Panc1 (cell line): ENCODE results near the gene QKI. TPM values are rescaled to one million over a fixed set of nuclear protein-coding genes. Genes with fewer than 3 reads are reported as not detected.

Source experiments
- ATAC-seq: fragments of 200-7000 bp; cut with Tn5 transposase; 2 replicates; pipeline ENCODE4 v1.9.1; 2020; ENCODE audit warnings: mild to moderate bottlenecking, moderate library complexity
- Bru-seq: library from RNA; stranded (reverse); fragments of 400-500 nt; gene quantifications from one replicate; lab custom pipeline; 2021; lab: Mats Ljungman, UMichigan
- BruChase-seq, 2 experiments: library from RNA; stranded (reverse); fragments of 400-500 nt; gene quantifications; one replicate each; lab custom pipeline; 2021; lab: Mats Ljungman, UMichigan
- BruUV-seq: library from RNA; stranded (reverse); fragments of 400-500 nt; replicated peaks from 2 replicates; lab custom pipeline; 2021; lab: Mats Ljungman, UMichigan
- CTCF ChIA-PET: fragments of 300-600 bp; sonication (Branson Sonifier 250); formaldehyde crosslinking; loops from one replicate; lab custom pipeline; 2022; ENCODE audit warnings: antibody characterized with exemption; lab: Charles Lee
- POLR2A ChIA-PET: fragments of 300-600 bp; sonication (Branson Sonifier 250); formaldehyde crosslinking; loops from one replicate; lab custom pipeline; 2022; ENCODE audit warnings: antibody characterized with exemption; lab: Charles Lee
- DNase-seq: peaks from one replicate; pipeline ENCODE4 v3.0.0-alpha.2; 2010; ENCODE audit warnings: low read depth, low spot score
- H3K27ac ChIP-seq: 2 replicates; pipeline ENCODE4 v1.5.1; 2011; ENCODE audit warnings: mild to moderate bottlenecking, low read length, inconsistent platforms
- H3K27me3 ChIP-seq: fragments of 200-500 bp; sonication (Bioruptor generic); 2 replicates; pipeline ENCODE4 v1.6.0; 2014; ENCODE audit warnings: low read length, inconsistent platforms; ENCODE audit not compliant: control insufficient read depth, insufficient read depth
- H3K36me3 ChIP-seq: fragments of 200-500 bp; sonication (Bioruptor generic); 2 replicates; pipeline ENCODE4 v1.5.1; 2014; ENCODE audit warnings: inconsistent platforms, mild to moderate bottlenecking, low read length, moderate library complexity; ENCODE audit not compliant: control insufficient read depth, insufficient read depth
- H3K4me1 ChIP-seq: 2 replicates; pipeline ENCODE4 v1.5.1; 2011; ENCODE audit warnings: inconsistent platforms, mild to moderate bottlenecking, low read length, moderate library complexity; ENCODE audit not compliant: control insufficient read depth, insufficient read depth
- H3K4me3 ChIP-seq, 2 experiments: 2 replicates each; pipeline ENCODE4 v1.5.1; 2011 to 2012; ENCODE audit warnings: low read depth in 2 of 2, low read length in 2 of 2, mild to moderate bottlenecking in 2 of 2, inconsistent platforms in 1 of 2, moderate library complexity in 1 of 2
- H3K9me3 ChIP-seq: fragments of 200-500 bp; sonication (Bioruptor generic); 2 replicates; pipeline ENCODE4 v1.5.1; 2014; ENCODE audit warnings: low read depth, mild to moderate bottlenecking, inconsistent platforms, low read length, moderate library complexity; ENCODE audit not compliant: control insufficient read depth, insufficient read depth
- CTCF ChIP-seq: fragments of 450-650 bp; IDR thresholded peaks from 2 replicates; pipeline ENCODE4 v1.5.1; 2017; ENCODE audit warnings: mild to moderate bottlenecking
- POLR2AphosphoS5 ChIP-seq: IDR thresholded peaks from 2 replicates; pipeline ENCODE4 v1.6.1; 2012; ENCODE audit warnings: mild to moderate bottlenecking, low read depth, low read length, moderate library complexity
- REST ChIP-seq, 2 experiments: IDR thresholded peaks; 2 replicates each; pipeline ENCODE4 v1.6.1; 2011 to 2012; ENCODE audit warnings: low read depth in 2 of 2, control low read depth in 1 of 2, low read length in 1 of 2, mild to moderate bottlenecking in 1 of 2, moderate library complexity in 1 of 2; ENCODE audit not compliant: insufficient read depth in 1 of 2
- SIN3A ChIP-seq: IDR thresholded peaks from 2 replicates; pipeline ENCODE4 v1.6.1; 2012; ENCODE audit warnings: low read depth, mild to moderate bottlenecking, low read length, moderate library complexity, borderline replicate concordance; ENCODE audit not compliant: insufficient read depth
- TCF7L2 ChIP-seq: IDR thresholded peaks from 2 replicates; pipeline ENCODE4 v1.6.1; 2011; ENCODE audit warnings: mild to moderate bottlenecking, low read depth, low read length, inconsistent platforms
- in situ Hi-C: cut with HindIII; loops from 2 replicates; pipeline ENCODE4 v1.10.0; 2016; ENCODE audit warnings: low sequenced_read_pairs, low pct_unique_long_range_greater_than_20kb
- intact Hi-C: fragments of 100-400 bp; cut with micrococcal nuclease; formaldehyde crosslinking; loops from one replicate; pipeline ENCODE4 v1.10.0; 2022; ENCODE audit not compliant: unreplicated experiment
- long read RNA-seq: library from polyadenylated mRNA; unstranded; transcript quantifications from one replicate; pipeline ENCODE4 v2.0.0, GENCODE V29; 2021; ENCODE audit not compliant: unreplicated experiment
- polyA plus RNA-seq: library from polyadenylated mRNA; unstranded; fragments of >200 nt; gene quantifications from one replicate; pipeline ENCODE4 v1.2.1, GENCODE V29; 2012; ENCODE audit warnings: missing spikeins; ENCODE audit not compliant: insufficient read length
- total RNA-seq: library from RNA; stranded (reverse); gene quantifications from one replicate; pipeline ENCODE4 v1.2.1, GENCODE V29; 2021; ENCODE audit not compliant: unreplicated experiment

The QKI gene
- total RNA-seq (176 TPM), Bru-seq, nascent RNA (percentile 97 among the genes with signal in this experiment), BruChase-seq, experiment 1, labeled RNA remaining after a 2-hour chase (percentile 89 among the genes with signal in this experiment), BruChase-seq, experiment 2, labeled RNA remaining after a 6-hour chase (percentile 94 among the genes with signal in this experiment)
- polyA plus RNA-seq, result 81.4 TPM
- long read RNA-seq, full-length matches to known transcripts, result 215 of 272 reads
- long read RNA-seq, partial matches to known transcripts, result 9 of 272 reads
- long read RNA-seq, other reads (novel, unspliced or antisense), result 48 of 272 reads

GRCh38 chr6:163414117-163414945, at the start of gene QKI:
Gene QKI (plus strand): TSS chr6:163414718. CDS start chr6:163415194, 476 bp downstream.
- TF ChIP-seq REST (IDR thresholded peaks at IDR 0.05; ENCODE audit: insufficient read depth in 1 of 2, low read depth in 2 of 2, low read length in 1 of 2) (no peak), CTCF (no peak), POLR2AphosphoS5 (no peak; the same call in 1 of the 2 replicates), SIN3A (0 out of 2 replicates have a peak, but pooled peaks have one; percentile 15), TCF7L2 (no peak)
- Histone ChIP-seq H3K4me3 (peak within 1 kb of the TSS; percentile 78 to 95), H3K27me3 (no peaks in the 10 kb centered on the region), H3K27ac (peak within 1 kb of the TSS; percentile 96), H3K9me3 (no peaks in the 10 kb centered on the region), H3K4me1 (peaks cover 34% of the 10 kb centered on the region), H3K36me3 (no peaks in the 10 kb centered on the region; the same call in 1 of the 2 replicates)
- intact Hi-C loops, result loop anchor here (10.0 kb wide), 1 partner anchor 1490 kb away; no protein-coding TSS in a partner anchor
- POLR2A ChIA-PET, result no interaction called here
- no peak for DNase-seq
- in situ Hi-C loops, result no loop called here
- no TSS peak for BruUV-seq
- CTCF ChIA-PET, result no interaction called here
- peak; percentile 79 for ATAC-seq

- no peaks in the 10 kb centered on the region for H3K4me1 ChIP-seq
- ChIA-PET POLR2A (no interaction called here), CTCF (no interaction called here)
- no peak for ATAC-seq
- no TSS peak for BruUV-seq
- in situ Hi-C loops, result no loop called here
- no peaks in the 10 kb centered on the region for H3K9me3 ChIP-seq
- no peaks in the 10 kb centered on the region for H3K36me3 ChIP-seq
- no peak for TF ChIP-seq TCF7L2
- no peak for TF ChIP-seq POLR2AphosphoS5
- no peak for TF ChIP-seq SIN3A
- no peak for TF ChIP-seq CTCF
- intact Hi-C loops, result no loop called here
- H3K27me3 ChIP-seq, result no peaks in the 10 kb centered on the region
- no peak for DNase-seq
- H3K27ac ChIP-seq, result no peak overlapping the region
- no peak overlapping the region for H3K4me3 ChIP-seq
Measured at GRCh38 chr6:163366288-163366687, 48.2 kb upstream of the QKI start.
